K562 (cell line): ENCODE measurements around the gene SAMD4A. TPM values are rescaled to one million over a fixed set of nuclear protein-coding genes. Genes with fewer than 3 reads are reported as not detected.

ENCODE experiments used
- ATAC-seq: fragments of 200-7000 bp; cut with Tn5 transposase; 3 replicates; pipeline ENCODE4 v1.9.1; 2020; ENCODE audit warnings: moderate library complexity
- BruUV-seq: library from RNA; stranded (reverse); fragments of 400-500 nt; replicated peaks from 2 replicates; lab custom pipeline; 2021; lab: Mats Ljungman, UMichigan
- CTCF ChIA-PET: fragments of 300-600 bp; formaldehyde crosslinking; extraction: SDS; loops from one replicate; lab custom pipeline; 2021; ENCODE audit warnings: low intra/inter-chr PET ratio; lab: Yijun Ruan, JAX
- POLR2A ChIA-PET: fragments of 300-600, 350-650 bp; sonication (Branson Sonifier 250); formaldehyde crosslinking; extraction: SDS; loops from one replicate; lab custom pipeline; 2021; ENCODE audit warnings: antibody characterized with exemption, inconsistent platforms; lab: Yijun Ruan, JAX
- DNase-seq, 4 experiments: peaks; one replicate each; pipeline versions ENCODE4 v3.0.0 to v3.0.0-alpha.2; 2011 to 2018; ENCODE audit warnings: low spot score in 3 of 4, mixed read lengths in 3 of 4; ENCODE audit errors: extremely low read depth in 1 of 4
- FAIRE-seq: peaks from 2 replicates; lab custom pipeline; 2011; peaks lifted over from hg19 to GRCh38; lab: Jason Lieb, UNC
- H2AFZ ChIP-seq: 2 replicates; pipeline ENCODE4 v1.6.0; 2011; ENCODE audit warnings: low read depth, low read length, control low read depth, inconsistent platforms
- H3K27ac ChIP-seq: fragments of 200-600 bp; 3 replicates; pipeline ENCODE4 v1.8.0; 2011; ENCODE audit warnings: low read depth, mild to moderate bottlenecking, control low read depth, inconsistent platforms, low read length, moderate library complexity, mixed read lengths; ENCODE audit errors: extremely low read depth
- H3K27me3 ChIP-seq, 2 experiments: fragments of 300-600 bp in 1 of 2; 2 replicates in 1 of 2; 3 replicates in 1 of 2; pipeline versions ENCODE4 v1.6.0 to v1.8.0; 2011; ENCODE audit warnings: inconsistent platforms in 2 of 2, low read length in 2 of 2, mild to moderate bottlenecking in 1 of 2, mixed read lengths in 1 of 2, moderate library complexity in 1 of 2; ENCODE audit not compliant: control insufficient read depth in 2 of 2, insufficient read depth in 2 of 2
- H3K36me3 ChIP-seq: fragments of 300-600 bp; 3 replicates; pipeline ENCODE4 v1.8.0; 2011; ENCODE audit warnings: mild to moderate bottlenecking, low read length, inconsistent platforms; ENCODE audit not compliant: control insufficient read depth, insufficient read depth
- H3K4me1 ChIP-seq, 2 experiments: fragments of 200-600 bp in 1 of 2; replicated peaks in 1 of 2; 2 replicates in 1 of 2; 3 replicates in 1 of 2; pipeline versions ENCODE4 v1.5.1 to v1.8.0; 2011; ENCODE audit warnings: inconsistent platforms in 2 of 2, low read length in 2 of 2, mild to moderate bottlenecking in 1 of 2, mixed read lengths in 1 of 2, moderate library complexity in 1 of 2; ENCODE audit not compliant: control insufficient read depth in 2 of 2, insufficient read depth in 2 of 2
- H3K4me2 ChIP-seq: 2 replicates; pipeline ENCODE4 v1.6.1; 2011; ENCODE audit warnings: low read length, control low read depth, inconsistent platforms, mixed read lengths; ENCODE audit not compliant: insufficient read depth
- H3K4me3 ChIP-seq: fragments of 200-600 bp; sonication (generic), shearing (Covaris generic); 2 replicates; pipeline ENCODE4 v1.5.1; 2016; ENCODE audit warnings: control low read depth, inconsistent platforms
- H3K79me2 ChIP-seq: fragments of 200-600 bp; 3 replicates; pipeline ENCODE4 v1.8.0; 2011; ENCODE audit warnings: low read length, inconsistent platforms; ENCODE audit not compliant: control insufficient read depth, insufficient read depth
- H3K9ac ChIP-seq, 2 experiments: 2 replicates each; pipeline versions ENCODE4 v1.6.0 to v1.6.1; 2011; ENCODE audit warnings: low read depth in 2 of 2, low read length in 2 of 2, control low read depth in 1 of 2, inconsistent platforms in 1 of 2, mild to moderate bottlenecking in 1 of 2, mixed read lengths in 1 of 2; ENCODE audit not compliant: insufficient read depth in 1 of 2
- H3K9me1 ChIP-seq: one replicate; pipeline ENCODE4 v1.6.0; 2011; ENCODE audit warnings: inconsistent platforms, mild to moderate bottlenecking, low read length, moderate library complexity; ENCODE audit not compliant: control insufficient read depth, insufficient read depth
- H3K9me3 ChIP-seq: replicated peaks from 2 replicates; pipeline ENCODE4 v1.5.1; 2011; ENCODE audit warnings: low read depth, low read length, inconsistent platforms; ENCODE audit not compliant: control insufficient read depth, insufficient read depth
- H4K20me1 ChIP-seq: replicated peaks from 2 replicates; pipeline ENCODE4 v1.6.1; 2011; ENCODE audit warnings: low read length, inconsistent platforms, mixed read lengths; ENCODE audit not compliant: control insufficient read depth, insufficient read depth
- ARID3A ChIP-seq: IDR thresholded peaks from 2 replicates; pipeline ENCODE4 v1.6.1; 2012; ENCODE audit warnings: low read depth, low read length, improper control_type of control experiment, borderline replicate concordance
- BRD4 ChIP-seq: fragments of 200-600 bp; sonication (generic); IDR thresholded peaks from 2 replicates; pipeline ENCODE4 v1.6.1; 2017; ENCODE audit warnings: inconsistent platforms
- BRD9 ChIP-seq: fragments of 450-650 bp; IDR thresholded peaks from 2 replicates; pipeline ENCODE4 v1.6.1; 2018; ENCODE audit warnings: low read depth; ENCODE audit not compliant: partially characterized antibody
- ELF2 ChIP-seq: fragments of 250-450 bp; sonication (Bioruptor Pico); IDR thresholded peaks from 2 replicates; pipeline ENCODE4 v1.5.0; 2021; ENCODE audit warnings: mild to moderate bottlenecking
- GTF2B ChIP-seq: IDR thresholded peaks from 2 replicates; pipeline ENCODE4 v1.6.1; 2011; ENCODE audit not compliant: insufficient read length; ENCODE audit errors: extremely low read depth
- HSF4 ChIP-seq: fragments of 250-450 bp; sonication (Bioruptor Pico); IDR thresholded peaks from 2 replicates; pipeline ENCODE4 v2.1.2; 2022; ENCODE audit warnings: mild to moderate bottlenecking, moderate library complexity, borderline replicate concordance
- KAT2B ChIP-seq: IDR thresholded peaks from one replicate; pipeline ENCODE4 v1.6.1; 2012; ENCODE audit warnings: low read depth, mild to moderate bottlenecking, control low read depth, inconsistent platforms, low read length, moderate library complexity
- MXI1 ChIP-seq: IDR thresholded peaks from 2 replicates; pipeline ENCODE4 v1.6.1; 2011; ENCODE audit warnings: low read depth, mild to moderate bottlenecking, improper control_type of control experiment, low read length
- PHB ChIP-seq: fragments of 250-450 bp; sonication (Bioruptor Pico); IDR thresholded peaks from 2 replicates; pipeline ENCODE4 v1.5.0; 2021
- RAD21 ChIP-seq, 2 experiments: fragments of 250-450 bp in 1 of 2; fragments of 450-650 bp in 1 of 2; sonication (Bioruptor Pico) in 1 of 2; formaldehyde crosslinking in 1 of 2; IDR thresholded peaks in 1 of 2; conservative IDR thresholded peaks in 1 of 2; 2 replicates each; pipeline versions ENCODE4 v1.4.0 to v1.8.0; 2020 to 2022; ENCODE audit warnings: mild to moderate bottlenecking in 2 of 2, moderate library complexity in 1 of 2
- SREBF1 ChIP-seq: fragments of 150-350 bp; IDR thresholded peaks from 2 replicates; pipeline ENCODE4 v1.6.1; 2014; ENCODE audit warnings: antibody characterized with exemption, low read depth, low read length, borderline replicate concordance
- SRSF1 ChIP-seq: fragments of 200-400 bp; formaldehyde crosslinking; IDR thresholded peaks from 2 replicates; pipeline ENCODE4 v1.6.1; 2017; ENCODE audit warnings: mild to moderate bottlenecking, low read depth, low read length, moderate library complexity
- TAF7 ChIP-seq: fragments of 450-650 bp; IDR thresholded peaks from 2 replicates; pipeline ENCODE4 v1.6.1; 2016; ENCODE audit warnings: missing genetic modification characterization, missing compliant biosample characterization
- TAF9B ChIP-seq: fragments of 450-650 bp; IDR thresholded peaks from 2 replicates; pipeline ENCODE4 v1.6.1; 2018; ENCODE audit warnings: mild to moderate bottlenecking; ENCODE audit not compliant: partially characterized antibody
- THAP7 ChIP-seq: fragments of 250-450 bp; sonication (Bioruptor Pico); IDR thresholded peaks from 2 replicates; pipeline ENCODE4 v1.5.0; 2021
- ZC3H4 ChIP-seq: sonication (generic); formaldehyde crosslinking; IDR thresholded peaks from 2 replicates; pipeline ENCODE4 v1.9.0; 2021; ENCODE audit warnings: missing genetic modification reagents, borderline replicate concordance
- ZNF584 ChIP-seq: fragments of 200-800 bp; sonication (Bioruptor generic); IDR thresholded peaks from 2 replicates; pipeline ENCODE4 v1.6.1; 2016; ENCODE audit warnings: low read depth, mild to moderate bottlenecking, missing genetic modification characterization, missing compliant biosample characterization
- ZNF699 ChIP-seq: fragments of 250-450 bp; sonication (Bioruptor Pico); IDR thresholded peaks from 2 replicates; pipeline ENCODE4 v1.8.0; 2021; ENCODE audit warnings: mild to moderate bottlenecking, moderate library complexity; ENCODE audit not compliant: insufficient replicate concordance
- ZNF76 ChIP-seq: fragments of 250-450 bp; sonication (Bioruptor Pico); IDR thresholded peaks from 2 replicates; pipeline ENCODE4 v1.4.0; 2020; ENCODE audit warnings: mild to moderate bottlenecking, moderate library complexity, borderline replicate concordance
- WGBS: fragments of 100-300 bp; shearing (Covaris generic); methylation state at CpG from one replicate; pipeline ENCODE4 v1.1.6; 2016; ENCODE audit warnings: low coverage, mixed read lengths; ENCODE audit not compliant: insufficient coverage; ENCODE audit errors: missing lambda C conversion rate; 5-methylcytosine and 5-hydroxymethylcytosine counted together
- in situ Hi-C: fragments of 300-500 bp; cut with MboI; formaldehyde crosslinking; loops from 4 replicates; pipeline ENCODE4 v1.15.0; 2018; ENCODE audit warnings: inconsistent platforms, mixed read lengths
- intact Hi-C: fragments of 100-400 bp; cut with micrococcal nuclease; formaldehyde crosslinking; loops from 2 replicates; pipeline ENCODE4 v1.14.2; 2022
- polyA plus RNA-seq, 8 experiments: library from polyadenylated mRNA; depleted of rRNA in 4 of 8; stranded (reverse) in 5 of 8; unstranded in 3 of 8; fragments of >200 nt; fragmentation: Nextera tagmentation in 2 of 8; fragmentation: Illumina TruSeq in 1 of 8; extraction: Ambion mirVana in 2 of 8; extraction: Trizol in 1 of 8; gene quantifications; 2 replicates each; pipeline versions ENCODE4 v1.2.1 to v1.2.3, GENCODE V29; 2011 to 2014; ENCODE audit warnings: inconsistent platforms in 1 of 8, missing spikeins in 1 of 8
- total RNA-seq, 7 experiments: library from RNA; depleted of rRNA in 6 of 7; stranded (reverse); fragments of >200 nt in 6 of 7; fragmentation: Illumina TruSeq in 2 of 7; extraction: Trizol in 2 of 7; gene quantifications; 2 replicates each; pipeline versions ENCODE4 v1.2.1 to v1.2.3, GENCODE V29; 2011 to 2021; ENCODE audit warnings: low replicate concordance in 1 of 7

Gene SAMD4A
- total and polyA plus RNA-seq, 9 of the 15 experiments (the other 6 are each of a cell fraction or from before 2014, with no cell fraction given) = 0.66 to 6.8 (median 3.3) TPM

GRCh38 chr14:54759982-54760585 lies 193.2 kb downstream of the SAMD4A start:
- Histone ChIP-seq H3K27ac (no peak overlapping the region), H3K9ac (0 out of 4 replicates have a peak overlapping the region, but pooled peaks of 1 of the 2 experiments have one; percentile 13), H3K4me1 (peaks cover 21 to 43% of the 10 kb centered on the region in 2 experiments), H3K79me2 (peaks cover 25% of the 10 kb centered on the region), H3K9me3 (no peaks in the 10 kb centered on the region), H3K27me3 (no peaks in the 10 kb centered on the region), H3K36me3 (peaks cover 32% of the 10 kb centered on the region; the same call in 2 of the 3 replicates), H3K9me1 (no peaks in the 10 kb centered on the region), H2AFZ (no peak overlapping the region), H4K20me1 (no peaks in the 10 kb centered on the region), H3K4me2 (no peak overlapping the region), H3K4me3 (no peak overlapping the region)
- 70% methylated on average over 4 of the region's 33 CpGs for WGBS
- ATAC-seq (no peak), DNase-seq (no peak), FAIRE-seq (no peak)
- POLR2A ChIA-PET = no interaction called here
- intact Hi-C loops (no loop called here), in situ Hi-C loops (no loop called here)
- no TSS peak for BruUV-seq
- CTCF ChIA-PET = no interaction called here
- no peak for TF ChIP-seq SRSF1
- TF ChIP-seq GTF2B = no peak
- no peak for TF ChIP-seq RAD21 (CRISPR knock-in tag; conservative IDR thresholded peaks at IDR 0.05 in 1 of 2, IDR thresholded peaks at IDR 0.05 in 1 of 2)
- TF ChIP-seq ZNF76 (CRISPR knock-in tag) = no peak
- no peak for TF ChIP-seq ZC3H4
- no peak for TF ChIP-seq TAF9B
- no peak for TF ChIP-seq ZNF584
- no peak for TF ChIP-seq ZNF699 (CRISPR knock-in tag)
- TF ChIP-seq MXI1 = no peak
- no peak for TF ChIP-seq BRD9
- TF ChIP-seq HSF4 = no peak
- no peak for TF ChIP-seq ARID3A
- TF ChIP-seq THAP7 (CRISPR knock-in tag) = no peak
- no peak for TF ChIP-seq KAT2B
- no peak for TF ChIP-seq PHB (CRISPR knock-in tag)
- TF ChIP-seq SREBF1 = no peak
- TF ChIP-seq TAF7 (tag) = no peak
- TF ChIP-seq BRD4 = no peak
- TF ChIP-seq ELF2 (CRISPR knock-in tag) = no peak
